Keratinocyte (primary cell): ENCODE results near the gene PRKN. TPM values are rescaled to one million over a fixed set of nuclear protein-coding genes. Genes with fewer than 3 reads are reported as not detected.

Experiments used
- DNase-seq: peaks from one replicate; pipeline ENCODE4 v3.0.0-alpha.2; 2011; ENCODE audit warnings: low read depth, missing footprints, low spot score
- FAIRE-seq: peaks from 2 replicates; lab custom pipeline; 2011; peaks lifted over from hg19 to GRCh38; lab: Jason Lieb, UNC
- H2AFZ ChIP-seq: 2 replicates; pipeline ENCODE4 v1.6.0; 2012; ENCODE audit warnings: low read length, control low read depth, inconsistent platforms; ENCODE audit not compliant: control insufficient read depth
- H3K27ac ChIP-seq: 2 replicates; pipeline ENCODE4 v1.5.1; 2011; ENCODE audit warnings: low read length; ENCODE audit not compliant: control insufficient read depth, insufficient read depth
- H3K27me3 ChIP-seq: 3 replicates; pipeline ENCODE4 v1.6.0; 2011; ENCODE audit warnings: low read length; ENCODE audit not compliant: control insufficient read depth, insufficient read depth; ENCODE audit errors: extremely low read depth
- H3K36me3 ChIP-seq, 2 experiments: 2 replicates in 1 of 2; 3 replicates in 1 of 2; pipeline ENCODE4 v1.5.1; 2011; ENCODE audit warnings: low read length in 2 of 2, mild to moderate bottlenecking in 1 of 2; ENCODE audit not compliant: control insufficient read depth in 2 of 2, insufficient read depth in 2 of 2; ENCODE audit errors: extremely low read depth in 1 of 2
- H3K4me1 ChIP-seq: 3 replicates; pipeline ENCODE4 v1.5.1; 2011; ENCODE audit warnings: low read length; ENCODE audit not compliant: control insufficient read depth, insufficient read depth; ENCODE audit errors: extremely low read depth
- H3K4me2 ChIP-seq: 3 replicates; pipeline ENCODE4 v1.6.0; 2011; ENCODE audit warnings: low read depth, low read length; ENCODE audit not compliant: control insufficient read depth, insufficient read depth; ENCODE audit errors: extremely low read depth
- H3K4me3 ChIP-seq, 3 experiments: fragments of 200-600 bp in 1 of 3; sonication (generic) in 1 of 3; 2 replicates in 2 of 3; 3 replicates in 1 of 3; pipeline ENCODE4 v1.5.1; 2011 to 2016; ENCODE audit warnings: low read length in 3 of 3, mild to moderate bottlenecking in 3 of 3, control low read depth in 2 of 3, inconsistent platforms in 1 of 3, low read depth in 1 of 3, mixed read lengths in 1 of 3, mixed run types in 1 of 3, moderate library complexity in 1 of 3; ENCODE audit not compliant: control insufficient read depth in 2 of 3, insufficient read depth in 2 of 3; ENCODE audit errors: extremely low read depth in 1 of 3
- H3K79me2 ChIP-seq: 2 replicates; pipeline ENCODE4 v1.6.0; 2012; ENCODE audit warnings: low read length; ENCODE audit not compliant: control insufficient read depth, insufficient read depth
- H3K9ac ChIP-seq: 3 replicates; pipeline ENCODE4 v1.6.0; 2011; ENCODE audit warnings: low read length; ENCODE audit not compliant: control insufficient read depth, insufficient read depth; ENCODE audit errors: extremely low read depth
- H3K9me1 ChIP-seq: 3 replicates; pipeline ENCODE4 v1.6.0; 2011; ENCODE audit warnings: low read length; ENCODE audit not compliant: control insufficient read depth, insufficient read depth; ENCODE audit errors: extremely low read depth
- H3K9me3 ChIP-seq: 2 replicates; pipeline ENCODE4 v1.5.1; 2012; ENCODE audit warnings: low read depth, low read length; ENCODE audit not compliant: control insufficient read depth
- H4K20me1 ChIP-seq: 3 replicates; pipeline ENCODE4 v1.6.0; 2011; ENCODE audit warnings: low read length; ENCODE audit not compliant: control insufficient read depth, insufficient read depth; ENCODE audit errors: extremely low read depth
- EZH2 ChIP-seq: IDR thresholded peaks from one replicate; pipeline ENCODE4 v1.6.1; 2012; ENCODE audit warnings: inconsistent platforms, mild to moderate bottlenecking, low read length, moderate library complexity
- dilution Hi-C: fragments of 300-500 bp; cut with MboI; formaldehyde crosslinking; loops from one replicate; pipeline ENCODE4 v1.7.0; 2020; ENCODE audit warnings: low sequenced_read_pairs; ENCODE audit not compliant: extremely low pct_ligation_motif_present
- polyA plus RNA-seq, 5 experiments: library from polyadenylated mRNA; depleted of rRNA in 3 of 5; stranded (reverse) in 3 of 5; stranded (forward) in 1 of 5; unstranded in 1 of 5; fragments of >200 nt; gene quantifications; 1 replicate in 1 of 5; 2 replicates in 3 of 5; 3 replicates in 1 of 5; pipeline versions ENCODE4 v1.2.1 to v1.2.3, GENCODE V29; 2011 to 2012; ENCODE audit warnings: missing spikeins in 2 of 5, low read depth in 1 of 5, low replicate concordance in 1 of 5
- TF ChIP-seq, protein P1 (sequence below), 3 experiments: IDR thresholded peaks in 1 of 3; conservative IDR thresholded peaks in 1 of 3; optimal IDR thresholded peaks in 1 of 3; 2 replicates in 2 of 3; 3 replicates in 1 of 3; pipeline versions ENCODE3 to v1.5.1; 2011; ENCODE audit warnings: low read length in 3 of 3, mild to moderate bottlenecking in 3 of 3, moderate library complexity in 2 of 3, control low read depth in 1 of 3, inconsistent platforms in 1 of 3; ENCODE audit not compliant: insufficient read depth in 2 of 3; ENCODE audit errors: extremely low read depth in 1 of 3

PRKN gene
- polyA plus RNA-seq, 1 donor (not counting 4 experiments of a cell fraction or from before 2014, with no cell fraction given): 0.67 TPM

DNA sequence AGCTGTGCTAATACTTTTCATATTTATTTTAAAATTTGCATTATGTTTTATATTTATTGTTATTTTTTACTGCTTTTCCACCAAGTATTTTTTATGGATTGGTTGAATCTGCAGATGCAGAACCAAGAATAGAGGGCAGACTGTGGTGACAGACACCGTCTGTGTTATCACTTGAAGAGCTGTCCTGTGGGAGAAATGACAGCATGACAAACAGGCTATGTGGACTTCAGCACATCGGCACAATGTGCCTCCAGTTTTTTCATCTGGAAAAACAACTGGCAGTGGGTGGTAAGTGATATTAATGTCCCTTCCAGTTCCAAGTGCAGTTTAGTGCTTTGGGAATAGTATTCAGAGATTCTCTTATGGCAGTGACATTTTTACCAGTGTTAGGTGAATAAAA is 492.9 kb downstream of the PRKN start:
- Histone ChIP-seq H3K9me3 (no peaks in the 10 kb centered on the region), H3K27me3 (no peaks in the 10 kb centered on the region), H3K4me3 (no peak overlapping the region), H2AFZ (no peak overlapping the region), H4K20me1 (no peaks in the 10 kb centered on the region), H3K79me2 (no peaks in the 10 kb centered on the region), H3K4me1 (no peaks in the 10 kb centered on the region), H3K4me2 (no peak overlapping the region), H3K9ac (no peak overlapping the region), H3K9me1 (no peaks in the 10 kb centered on the region), H3K36me3 (no peaks in the 10 kb centered on the region), H3K27ac (no peak overlapping the region)
- dilution Hi-C loops: no loop called here
- no peak for FAIRE-seq
- no peak for DNase-seq
- no peak for TF ChIP-seq EZH2
- TF ChIP-seq, protein P1, sequence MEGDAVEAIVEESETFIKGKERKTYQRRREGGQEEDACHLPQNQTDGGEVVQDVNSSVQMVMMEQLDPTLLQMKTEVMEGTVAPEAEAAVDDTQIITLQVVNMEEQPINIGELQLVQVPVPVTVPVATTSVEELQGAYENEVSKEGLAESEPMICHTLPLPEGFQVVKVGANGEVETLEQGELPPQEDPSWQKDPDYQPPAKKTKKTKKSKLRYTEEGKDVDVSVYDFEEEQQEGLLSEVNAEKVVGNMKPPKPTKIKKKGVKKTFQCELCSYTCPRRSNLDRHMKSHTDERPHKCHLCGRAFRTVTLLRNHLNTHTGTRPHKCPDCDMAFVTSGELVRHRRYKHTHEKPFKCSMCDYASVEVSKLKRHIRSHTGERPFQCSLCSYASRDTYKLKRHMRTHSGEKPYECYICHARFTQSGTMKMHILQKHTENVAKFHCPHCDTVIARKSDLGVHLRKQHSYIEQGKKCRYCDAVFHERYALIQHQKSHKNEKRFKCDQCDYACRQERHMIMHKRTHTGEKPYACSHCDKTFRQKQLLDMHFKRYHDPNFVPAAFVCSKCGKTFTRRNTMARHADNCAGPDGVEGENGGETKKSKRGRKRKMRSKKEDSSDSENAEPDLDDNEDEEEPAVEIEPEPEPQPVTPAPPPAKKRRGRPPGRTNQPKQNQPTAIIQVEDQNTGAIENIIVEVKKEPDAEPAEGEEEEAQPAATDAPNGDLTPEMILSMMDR (optimal IDR thresholded peaks at IDR 0.05 in 1 of 3, IDR thresholded peaks at IDR 0.05 in 1 of 3, conservative IDR thresholded peaks at IDR 0.05 in 1 of 3; ENCODE audit: extremely low read depth in 1 of 3, insufficient read depth in 2 of 3, low read length in 3 of 3): no peak

DNA sequence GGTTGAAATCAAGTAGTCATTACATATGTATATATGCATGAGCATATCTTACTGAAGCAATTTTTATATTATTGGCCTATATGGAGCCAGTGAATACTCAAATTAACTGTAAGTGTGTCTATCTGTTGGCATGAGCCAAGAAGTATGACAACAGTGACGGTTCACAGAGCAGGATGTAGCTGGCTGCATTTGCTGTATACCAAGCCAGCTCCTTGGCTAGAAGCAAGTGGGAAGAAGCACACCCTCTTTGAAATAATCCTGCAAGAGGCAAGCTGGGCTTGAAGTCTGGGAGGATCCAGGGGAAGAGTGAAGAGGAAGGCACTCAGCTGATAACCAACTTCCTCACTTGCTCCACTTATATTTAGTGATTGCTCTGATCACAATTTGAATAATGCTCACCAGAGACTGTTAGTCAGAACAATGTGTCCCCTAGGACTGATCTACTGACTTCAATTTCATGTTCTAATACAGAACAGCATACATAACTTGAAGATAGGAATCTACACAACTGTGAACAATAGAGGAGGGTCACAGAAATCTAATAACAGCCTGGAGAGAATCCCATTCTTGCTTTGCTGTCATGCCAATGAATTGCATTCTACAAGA is 497.3 kb downstream of the PRKN start:
- no peak overlapping the region for H2AFZ ChIP-seq
- no peak overlapping the region for H3K9ac ChIP-seq
- no peaks in the 10 kb centered on the region for H3K9me1 ChIP-seq
- FAIRE-seq (no peak), DNase-seq (no peak)
- H3K36me3 ChIP-seq: no peaks in the 10 kb centered on the region
- no peaks in the 10 kb centered on the region for H3K79me2 ChIP-seq
- no peaks in the 10 kb centered on the region for H3K4me1 ChIP-seq
- TF ChIP-seq, protein P1 (optimal IDR thresholded peaks at IDR 0.05 in 1 of 3, IDR thresholded peaks at IDR 0.05 in 1 of 3, conservative IDR thresholded peaks at IDR 0.05 in 1 of 3; ENCODE audit: extremely low read depth in 1 of 3, insufficient read depth in 2 of 3, low read length in 3 of 3): no peak
- TF ChIP-seq EZH2: no peak
- H4K20me1 ChIP-seq: no peaks in the 10 kb centered on the region
- dilution Hi-C loops: no loop called here
- no peak overlapping the region for H3K4me3 ChIP-seq
- H3K9me3 ChIP-seq: no peaks in the 10 kb centered on the region
- H3K4me2 ChIP-seq: no peak overlapping the region
- H3K27ac ChIP-seq: no peak overlapping the region
- no peaks in the 10 kb centered on the region for H3K27me3 ChIP-seq
